Measurements from ENCODE around the gene SLC31A2.

DNA sequence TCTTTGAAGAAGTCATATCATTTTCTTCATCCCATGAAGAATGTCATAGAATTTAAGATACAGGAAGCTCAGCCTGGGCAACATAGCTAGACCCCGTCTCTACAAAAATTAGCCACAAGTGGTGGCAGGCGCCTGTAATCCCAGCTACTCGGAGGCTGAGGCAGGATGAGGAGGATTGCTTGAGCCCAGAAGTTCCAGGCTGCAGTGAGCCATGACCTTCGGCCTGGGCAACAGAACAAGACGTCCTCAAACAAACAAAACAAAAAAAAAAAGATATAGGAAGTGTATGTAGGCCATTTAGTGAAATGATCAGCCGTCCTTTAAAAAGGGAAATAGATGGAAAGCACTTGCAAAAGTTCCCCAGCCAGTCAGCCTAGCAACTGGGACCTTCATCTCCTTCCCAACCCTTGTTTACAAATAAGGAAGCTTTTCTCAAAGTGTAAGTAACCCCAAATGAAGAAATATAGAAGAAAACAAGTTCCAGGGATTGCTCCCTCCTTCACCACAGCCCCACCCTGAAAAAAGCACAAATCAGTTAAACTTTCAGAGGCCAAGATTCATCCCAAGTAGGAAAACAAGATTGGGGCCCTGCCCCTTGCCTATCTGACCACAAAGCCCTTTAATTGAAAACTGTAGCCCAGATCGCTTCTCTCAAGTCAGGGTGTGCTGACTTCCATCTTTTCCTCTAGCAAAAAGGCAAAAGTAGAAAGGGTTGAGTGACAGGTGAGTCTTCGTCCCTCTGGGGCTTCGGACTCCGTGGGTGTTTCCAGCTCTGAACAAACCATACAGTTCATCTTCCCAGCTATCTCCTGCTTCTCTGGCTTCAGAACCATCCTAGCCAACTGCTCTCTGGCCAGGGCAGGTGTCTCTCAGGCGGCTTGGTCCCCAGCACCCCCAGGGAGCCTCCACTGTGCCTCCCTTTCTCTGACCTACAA is 1.2 kb downstream of the SLC31A2 start:
- TF ChIP-seq, protein P1, sequence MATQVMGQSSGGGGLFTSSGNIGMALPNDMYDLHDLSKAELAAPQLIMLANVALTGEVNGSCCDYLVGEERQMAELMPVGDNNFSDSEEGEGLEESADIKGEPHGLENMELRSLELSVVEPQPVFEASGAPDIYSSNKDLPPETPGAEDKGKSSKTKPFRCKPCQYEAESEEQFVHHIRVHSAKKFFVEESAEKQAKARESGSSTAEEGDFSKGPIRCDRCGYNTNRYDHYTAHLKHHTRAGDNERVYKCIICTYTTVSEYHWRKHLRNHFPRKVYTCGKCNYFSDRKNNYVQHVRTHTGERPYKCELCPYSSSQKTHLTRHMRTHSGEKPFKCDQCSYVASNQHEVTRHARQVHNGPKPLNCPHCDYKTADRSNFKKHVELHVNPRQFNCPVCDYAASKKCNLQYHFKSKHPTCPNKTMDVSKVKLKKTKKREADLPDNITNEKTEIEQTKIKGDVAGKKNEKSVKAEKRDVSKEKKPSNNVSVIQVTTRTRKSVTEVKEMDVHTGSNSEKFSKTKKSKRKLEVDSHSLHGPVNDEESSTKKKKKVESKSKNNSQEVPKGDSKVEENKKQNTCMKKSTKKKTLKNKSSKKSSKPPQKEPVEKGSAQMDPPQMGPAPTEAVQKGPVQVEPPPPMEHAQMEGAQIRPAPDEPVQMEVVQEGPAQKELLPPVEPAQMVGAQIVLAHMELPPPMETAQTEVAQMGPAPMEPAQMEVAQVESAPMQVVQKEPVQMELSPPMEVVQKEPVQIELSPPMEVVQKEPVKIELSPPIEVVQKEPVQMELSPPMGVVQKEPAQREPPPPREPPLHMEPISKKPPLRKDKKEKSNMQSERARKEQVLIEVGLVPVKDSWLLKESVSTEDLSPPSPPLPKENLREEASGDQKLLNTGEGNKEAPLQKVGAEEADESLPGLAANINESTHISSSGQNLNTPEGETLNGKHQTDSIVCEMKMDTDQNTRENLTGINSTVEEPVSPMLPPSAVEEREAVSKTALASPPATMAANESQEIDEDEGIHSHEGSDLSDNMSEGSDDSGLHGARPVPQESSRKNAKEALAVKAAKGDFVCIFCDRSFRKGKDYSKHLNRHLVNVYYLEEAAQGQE (IDR thresholded peaks at IDR 0.05; ENCODE audit: insufficient read depth in 1 of 2, low read depth in 2 of 2, low read length in 2 of 2) = no peak
- TF ChIP-seq SIN3A (IDR thresholded peaks at IDR 0.05; ENCODE audit: borderline replicate concordance, insufficient read depth, low read length) (no peak), TAF1 (IDR thresholded peaks at IDR 0.05; ENCODE audit: borderline replicate concordance, insufficient read depth, low read length) (no peak)

Data from PFSK-1 (cell line).